ENCODE data around the gene TNK2. TPM values are rescaled to one million over a fixed set of nuclear protein-coding genes. Genes with fewer than 3 reads are reported as not detected.

TNK2 gene
- total RNA-seq = 7.6 and 10.9 TPM in 2 replicates

DNA sequence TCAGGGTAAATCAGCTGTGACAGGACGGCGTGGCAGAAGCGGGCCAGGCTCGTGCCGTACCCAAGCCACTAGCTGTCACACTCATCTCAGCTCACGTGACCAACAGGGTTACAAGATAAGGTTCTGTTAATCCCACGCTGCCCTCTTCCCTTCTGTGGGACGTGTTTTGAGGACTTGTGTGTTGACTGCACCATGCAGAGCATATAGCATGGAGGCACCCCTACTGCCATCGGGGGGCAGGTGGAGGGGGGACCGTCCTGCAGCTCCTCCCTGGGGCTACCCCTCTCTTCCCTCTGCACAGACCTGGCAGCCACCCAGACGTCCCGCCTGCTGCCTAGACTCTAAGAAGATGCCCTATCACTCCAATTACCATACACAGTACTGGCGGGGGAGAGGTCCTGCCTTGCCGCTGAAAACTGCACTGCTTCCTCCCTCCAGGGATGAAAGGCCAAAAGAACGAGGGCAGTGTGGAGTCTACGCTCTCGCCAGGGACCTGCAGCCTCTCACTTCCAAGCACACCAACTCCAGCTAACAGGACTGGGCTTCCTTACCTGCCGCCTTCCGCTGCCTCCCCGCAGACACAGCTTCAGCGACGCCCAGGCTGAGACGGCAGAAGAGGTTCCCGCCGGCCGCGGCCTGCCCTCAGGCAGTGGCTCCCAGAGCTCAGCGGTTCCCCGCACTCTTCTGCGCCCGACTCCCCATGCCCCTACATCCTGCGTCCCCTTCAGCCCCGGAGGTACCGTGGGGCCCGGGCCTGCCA is at the start of gene TNK2:
Gene TNK2 (minus strand): TSS at position 618 of the 760 bp plus-strand sequence. CDS start 19,963 bp downstream, outside the sequence.

Other genes starting within 250 kb of the TNK2 start
- under 0.01 and 0.50 TPM in 2 replicates for gene MUC20, start 187.6 kb downstream of the TNK2 start, total RNA-seq
- gene MUC4, start 96.6 kb downstream of the TNK2 start, total RNA-seq = not detected in 2 replicates
- 149 and 164 TPM in 2 replicates for gene TFRC, start 173.5 kb upstream of the TNK2 start, total RNA-seq